GM19467 (cell line): ENCODE data around the gene CRLF1.
"Not testable (repeated sequence)": the region's sequence is repeated elsewhere in the genome, so short reads cannot be mapped to it uniquely, and the experiment has no call there.

ENCODE experiments used
- ATAC-seq: cut with Tn5 transposase; IDR thresholded peaks from one replicate; pipeline ENCODE4 v1.9.1; 2021; ENCODE audit warnings: mild to moderate bottlenecking, moderate library complexity; ENCODE audit not compliant: unreplicated experiment

The CRLF1 gene

GRCh38 chr19:18609717-18610051, 3.1 kb upstream of the CRLF1 start:
- no peak for ATAC-seq

- ATAC-seq, result no peak
Measured at GRCh38 chr19:18608805-18609716, 2.5 kb upstream of the CRLF1 start.

DNA sequence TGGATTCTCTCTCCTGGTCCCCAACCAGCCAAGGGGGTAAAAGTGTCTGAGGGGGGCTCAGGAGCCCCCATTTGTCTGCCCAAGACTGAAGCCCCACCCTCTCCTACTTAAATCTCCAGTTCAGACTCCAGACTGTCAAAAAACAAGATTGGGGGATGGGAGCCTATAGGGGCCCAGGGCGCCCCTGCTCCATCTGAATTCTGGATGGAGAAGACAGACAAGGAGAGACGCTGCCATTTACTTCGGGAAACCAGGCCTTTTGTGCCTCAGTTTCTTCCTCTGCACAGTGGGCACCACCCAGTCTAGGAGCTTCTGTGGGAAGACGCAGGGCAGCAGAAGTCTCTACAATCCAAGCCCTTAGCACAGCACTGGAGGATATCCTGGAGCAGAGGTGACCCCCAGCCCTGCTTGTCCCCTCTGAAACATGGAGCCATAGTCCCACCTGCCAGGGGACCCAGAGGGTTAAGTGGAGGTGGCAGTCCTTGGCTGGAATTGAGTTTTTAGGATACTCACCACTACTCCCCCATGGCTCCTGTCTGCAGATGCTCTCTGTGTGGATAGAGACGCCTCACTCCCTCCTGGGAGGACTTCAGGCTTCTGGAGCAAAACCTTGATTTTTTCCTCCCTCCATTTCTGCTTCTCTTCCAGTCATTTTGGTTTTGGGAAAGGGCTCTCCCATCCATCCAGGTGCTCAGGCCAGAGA, 1.7 kb upstream of the CRLF1 start:
- ATAC-seq, result no peak

- ATAC-seq, result no peak
Measured at GRCh38 chr19:18607226-18608101, 865 bp upstream of the CRLF1 start.

- ATAC-seq, result no peak
Measured at GRCh38 chr19:18605546-18606280, 886 bp downstream of the CRLF1 start.

- no peak for ATAC-seq
Measured at GRCh38 chr19:18605196-18605545, 1.4 kb downstream of the CRLF1 start.

DNA sequence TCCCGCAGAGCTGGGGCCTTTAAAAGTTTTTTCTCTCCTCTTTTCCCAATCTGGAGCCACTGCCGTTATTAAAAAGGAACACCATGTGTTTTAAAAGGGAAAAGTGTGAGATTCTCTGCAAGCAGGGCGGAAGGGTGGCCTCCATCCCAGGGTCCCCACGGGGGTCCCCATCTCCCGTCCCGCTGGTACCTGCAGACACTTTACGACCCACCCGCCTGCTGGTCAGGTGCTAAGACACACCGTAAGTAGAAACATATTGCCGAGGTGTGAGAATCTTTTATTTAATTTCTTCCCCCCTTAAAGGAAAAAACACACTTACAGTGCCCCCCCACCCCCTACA, 1.8 kb downstream of the CRLF1 start:
- no peak for ATAC-seq

GRCh38 chr19:18603958-18604819, 2.4 kb downstream of the CRLF1 start:
- ATAC-seq, result no peak

GRCh38 chr19:18603255-18603957, 3.2 kb downstream of the CRLF1 start:
- ATAC-seq, result no peak

GRCh38 chr19:18601875-18602274, 4.7 kb downstream of the CRLF1 start:
- no peak for ATAC-seq

GRCh38 chr19:18600692-18601397, 5.8 kb downstream of the CRLF1 start:
- ATAC-seq, result not testable (repeated sequence)

- ATAC-seq, result no peak
Measured at GRCh38 chr19:18599485-18599884, 7.1 kb downstream of the CRLF1 start.

GRCh38 chr19:18597809-18598660, 8.6 kb downstream of the CRLF1 start:
- no peak for ATAC-seq

- ATAC-seq, result no peak
Measured at GRCh38 chr19:18596752-18597157, 9.8 kb downstream of the CRLF1 start.

DNA sequence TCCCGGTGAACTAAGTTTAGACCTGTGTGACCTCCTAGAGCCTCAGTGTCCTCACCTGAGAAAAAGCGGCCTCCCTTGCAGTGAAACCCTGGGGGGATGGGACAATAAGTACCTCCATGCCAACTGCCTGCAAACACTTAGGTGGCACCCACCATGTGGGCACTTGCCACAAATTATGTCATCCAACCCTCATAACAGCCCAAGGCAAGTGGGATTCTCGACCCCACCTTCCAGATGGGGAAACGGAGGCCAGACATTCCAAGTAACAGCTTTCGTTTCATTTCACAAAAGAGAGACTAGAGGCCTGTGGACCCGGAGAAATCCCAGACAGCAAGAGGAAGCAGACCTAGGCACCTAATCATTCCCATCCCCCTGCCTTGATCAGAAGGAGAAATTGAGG, 11.1 kb downstream of the CRLF1 start:
- ATAC-seq, result no peak

DNA sequence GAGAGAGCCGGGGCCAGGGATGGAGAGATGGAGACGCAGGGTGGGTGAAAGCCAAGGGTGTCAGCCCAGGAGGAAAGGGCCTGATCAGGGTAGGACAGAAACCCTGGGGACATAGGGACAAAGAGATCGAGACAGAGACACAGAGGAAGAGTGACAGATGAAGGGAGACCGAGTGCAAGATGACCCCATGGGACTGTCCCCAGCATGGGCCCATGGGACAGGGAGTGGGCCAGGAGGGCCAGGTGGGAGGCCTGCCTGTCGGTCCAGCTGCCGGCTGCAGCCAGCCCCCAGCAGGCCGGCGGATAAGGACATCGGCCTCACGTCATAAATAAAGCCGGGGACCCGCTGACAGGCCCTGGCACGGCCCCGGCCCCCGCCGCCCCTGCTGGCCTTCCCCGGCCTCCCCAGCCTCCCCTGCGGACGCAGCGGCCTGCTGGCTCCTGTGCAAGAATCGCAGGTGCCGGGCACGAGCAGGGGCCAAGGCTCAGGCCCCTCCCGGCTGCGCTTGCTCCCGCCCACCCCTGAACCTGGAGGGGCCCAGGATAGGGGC, 11.7 kb downstream of the CRLF1 start:
- ATAC-seq, result no peak

DNA sequence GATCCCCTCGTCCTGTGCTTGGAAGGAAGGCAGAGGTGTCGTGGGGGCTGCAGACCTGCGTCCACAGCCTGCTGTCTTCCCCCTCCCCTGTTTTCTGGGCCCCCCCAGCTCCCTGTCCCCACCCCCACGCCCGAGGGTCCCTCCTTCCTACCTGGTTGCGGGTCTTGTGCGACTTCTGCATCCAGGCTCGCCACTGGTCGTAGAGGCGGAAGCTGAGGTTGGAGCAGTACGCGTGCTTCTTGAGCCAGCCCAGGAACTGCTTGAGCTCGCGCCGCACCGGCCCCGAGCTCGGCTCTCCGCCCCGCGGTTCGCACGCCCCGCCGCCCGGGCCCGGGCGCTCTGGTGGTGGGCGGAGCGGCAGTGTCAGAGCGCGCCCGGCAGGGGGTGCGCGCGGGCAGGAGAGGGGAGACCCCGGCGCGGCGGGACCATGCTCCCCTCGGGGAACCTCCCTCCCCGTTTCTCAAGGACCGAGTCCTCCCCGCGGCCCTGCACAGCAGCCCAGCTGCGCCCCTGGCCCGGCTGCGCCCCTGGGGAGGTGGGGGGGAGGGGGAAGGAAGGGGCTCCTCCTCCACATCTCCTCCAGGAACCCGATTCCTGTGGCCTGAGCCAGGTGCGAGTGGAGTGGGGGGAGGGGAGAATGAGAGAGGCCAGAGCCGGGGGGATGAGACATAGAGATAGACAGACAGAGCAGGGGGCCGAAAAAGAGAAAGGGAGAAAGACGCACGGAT, 12.3 kb downstream of the CRLF1 start:
- ATAC-seq, result no peak
